ENCODE results near the gene SBF2.

DNA sequence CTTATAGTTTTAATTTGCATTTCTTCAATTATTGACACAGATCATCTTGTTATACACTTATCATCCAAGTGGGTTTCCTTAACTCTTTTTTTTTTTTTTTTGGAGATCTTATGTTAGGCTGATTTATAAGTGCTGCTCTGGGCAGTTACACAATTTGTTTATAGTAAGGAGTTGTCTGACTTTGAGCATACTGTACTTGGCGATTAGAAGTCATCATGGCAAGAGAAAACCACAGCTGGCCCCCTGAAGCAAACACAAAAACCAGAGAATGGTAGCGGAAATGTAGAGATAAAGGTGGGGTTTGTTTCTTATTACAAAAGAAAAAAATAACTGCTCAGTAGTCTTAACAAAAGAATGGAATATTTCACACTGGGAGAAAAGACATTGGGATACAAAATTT is 337.5 kb downstream of the SBF2 start:
- TF ChIP-seq CTCF (IDR thresholded peaks at IDR 0.05; ENCODE audit: low read depth, low read length, poor library complexity, severe bottlenecking): no peak
- no peak for TF ChIP-seq EZH2phosphoT487 (IDR thresholded peaks at IDR 0.05; ENCODE audit: borderline replicate concordance, low read length)
